Measurements from ENCODE around the gene MESD.
A peak's percentile ranks its signal among the peaks of the same experiment; 100 is the strongest.

MESD gene

GRCh38 chr15:81030301-81030750 lies 40.7 kb upstream of the MESD start:
- H3K9ac ChIP-seq (ENCODE audit: low read length): no peak overlapping the region
- H3K27me3 ChIP-seq (ENCODE audit: low read depth, low read length): peaks cover 3% of the 10 kb centered on the region; the same call in 1 of the 2 replicates
- H3K79me2 ChIP-seq (ENCODE audit: low read length): no peaks in the 10 kb centered on the region
- H3K9me3 ChIP-seq (ENCODE audit: insufficient read depth, low read length): peaks cover 8% of the 10 kb centered on the region; the same call in 1 of the 2 replicates
- H3K36me3 ChIP-seq (replicated peaks; ENCODE audit: low read depth, low read length): peaks cover 7% of the 10 kb centered on the region
- no peaks in the 10 kb centered on the region for H4K20me1 ChIP-seq (ENCODE audit: insufficient read depth, low read length)
- H3K4me1 ChIP-seq (ENCODE audit: low read length): peaks cover 38% of the 10 kb centered on the region
- H3K4me2 ChIP-seq (ENCODE audit: low read length): no peak overlapping the region
- H3K27ac ChIP-seq (ENCODE audit: low read length): no peak overlapping the region
- TF ChIP-seq CTCF (IDR thresholded peaks at IDR 0.05; ENCODE audit: low read depth, low read length) (no peak), EZH2phosphoT487 (IDR thresholded peaks at IDR 0.05; ENCODE audit: low read depth) (no peak)
- H2AFZ ChIP-seq (ENCODE audit: low read depth, low read length): no peak overlapping the region
- H3K4me3 ChIP-seq (ENCODE audit: low read length): no peak overlapping the region

DNA sequence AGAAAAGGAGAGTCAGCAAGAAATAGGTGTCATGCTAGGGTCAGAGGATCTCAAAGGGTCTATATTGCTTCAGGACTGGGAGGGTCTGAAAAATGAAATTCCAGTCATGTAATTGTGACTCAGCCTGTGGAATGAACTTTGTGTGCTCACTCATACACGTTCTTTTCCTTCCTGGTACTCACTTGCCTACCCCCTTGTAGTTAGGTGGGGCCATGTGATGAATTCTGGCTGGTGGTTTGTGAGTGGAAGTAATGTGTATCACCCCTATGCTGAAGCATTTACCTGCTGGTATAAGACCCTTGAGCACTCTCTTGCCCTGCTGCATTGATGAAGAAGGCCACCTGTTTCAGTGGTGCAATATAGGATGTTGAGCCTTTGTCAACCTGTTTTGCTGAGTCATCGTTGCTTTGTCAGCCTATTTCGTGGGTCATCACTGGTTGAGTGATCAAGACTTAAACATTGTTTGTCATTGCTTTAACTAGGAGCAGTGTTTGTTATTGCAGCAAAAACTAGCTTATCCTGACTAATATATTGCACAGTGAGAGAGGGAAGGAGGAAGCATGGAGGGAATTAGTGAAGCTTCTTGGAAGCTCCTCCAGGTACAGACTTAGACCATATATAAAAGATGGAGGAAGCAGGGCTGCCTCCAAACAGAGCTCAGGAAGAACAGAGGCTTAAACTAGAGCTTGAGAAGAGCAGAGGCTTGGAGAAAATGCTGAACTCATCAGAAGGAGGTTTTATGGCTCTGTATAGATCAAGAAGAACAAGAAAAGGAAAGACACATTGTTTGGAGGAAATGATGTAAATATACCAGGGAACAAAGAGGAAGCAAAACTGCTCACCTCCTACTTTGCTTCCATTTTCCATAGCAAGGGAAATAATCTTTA lies 40.0 kb upstream of the MESD start:
- Histone ChIP-seq H3K9me3 (ENCODE audit: insufficient read depth, low read length) (peaks cover 11% of the 10 kb centered on the region; the same call in 1 of the 2 replicates), H3K79me2 (ENCODE audit: low read length) (peaks cover 3% of the 10 kb centered on the region; the same call in 1 of the 2 replicates), H3K27me3 (ENCODE audit: low read depth, low read length) (peaks cover 3% of the 10 kb centered on the region; the same call in 1 of the 2 replicates), H2AFZ (ENCODE audit: low read depth, low read length) (no peak overlapping the region), H3K4me1 (ENCODE audit: low read length) (peaks cover 45% of the 10 kb centered on the region), H3K27ac (ENCODE audit: low read length) (no peak overlapping the region), H3K4me2 (ENCODE audit: low read length) (no peak overlapping the region), H3K36me3 (replicated peaks; ENCODE audit: low read depth, low read length) (peaks cover 10% of the 10 kb centered on the region), H4K20me1 (ENCODE audit: insufficient read depth, low read length) (no peaks in the 10 kb centered on the region), H3K9ac (ENCODE audit: low read length) (no peak overlapping the region), H3K4me3 (ENCODE audit: low read length) (no peak overlapping the region)
- no peak for TF ChIP-seq CTCF (IDR thresholded peaks at IDR 0.05; ENCODE audit: low read depth, low read length)
- no peak for TF ChIP-seq EZH2phosphoT487 (IDR thresholded peaks at IDR 0.05; ENCODE audit: low read depth)

DNA sequence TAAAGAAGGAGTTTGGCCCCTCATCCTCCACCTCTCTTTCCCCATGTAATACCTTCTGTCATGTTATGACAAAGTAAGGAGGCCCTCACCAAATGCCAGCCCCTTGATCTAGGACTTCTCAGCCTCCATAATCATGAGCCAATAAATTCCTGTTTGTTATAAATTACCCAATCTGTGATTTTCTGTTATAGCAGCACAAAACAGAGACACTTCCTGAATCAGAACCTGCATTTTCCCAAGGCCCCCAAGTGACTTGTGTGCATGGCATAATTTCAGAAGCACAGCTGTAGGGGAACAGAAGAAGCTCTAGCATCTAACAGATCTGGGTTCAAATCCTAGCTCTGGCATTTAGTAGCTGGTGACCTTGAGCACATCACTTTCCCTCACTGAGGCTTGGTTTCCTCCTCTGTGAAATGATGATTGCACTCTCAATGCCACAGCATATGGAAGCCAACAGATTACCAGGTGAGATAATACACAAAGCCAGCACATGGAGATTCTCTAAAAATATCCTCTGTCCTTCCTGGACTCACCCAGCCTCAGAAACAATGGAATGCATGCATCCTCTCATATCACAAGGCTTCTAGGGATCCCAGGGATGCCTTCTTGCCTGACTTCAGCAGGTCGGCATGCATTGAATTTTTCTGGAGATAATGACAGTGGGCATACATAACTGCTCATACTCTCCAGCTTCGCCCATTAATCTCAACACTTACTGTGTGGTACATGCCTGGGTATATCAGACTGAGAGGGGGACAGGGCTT lies 37.4 kb upstream of the MESD start:
- Histone ChIP-seq H3K27ac (ENCODE audit: low read length) (no peak overlapping the region), H3K4me2 (ENCODE audit: low read length) (peak overlapping the region; percentile 23; the same call in 1 of the 2 replicates), H2AFZ (ENCODE audit: low read depth, low read length) (no peak overlapping the region; the same call in 1 of the 2 replicates), H3K9ac (ENCODE audit: low read length) (no peak overlapping the region), H3K4me3 (ENCODE audit: low read length) (no peak overlapping the region), H3K4me1 (ENCODE audit: low read length) (peaks cover 65% of the 10 kb centered on the region), H3K27me3 (ENCODE audit: low read depth, low read length) (peaks cover 3% of the 10 kb centered on the region; the same call in 1 of the 2 replicates), H3K9me3 (ENCODE audit: insufficient read depth, low read length) (peaks cover 11% of the 10 kb centered on the region; the same call in 1 of the 2 replicates), H3K36me3 (replicated peaks; ENCODE audit: low read depth, low read length) (peaks cover 10% of the 10 kb centered on the region), H3K79me2 (ENCODE audit: low read length) (peaks cover 3% of the 10 kb centered on the region; the same call in 1 of the 2 replicates), H4K20me1 (ENCODE audit: insufficient read depth, low read length) (no peaks in the 10 kb centered on the region)
- no peak for TF ChIP-seq CTCF (IDR thresholded peaks at IDR 0.05; ENCODE audit: low read depth, low read length)
- TF ChIP-seq EZH2phosphoT487 (IDR thresholded peaks at IDR 0.05; ENCODE audit: low read depth): no peak
